Stomach (tissue), 9 donors: ENCODE measurements around the gene ERF. TPM values are rescaled to one million over a fixed set of nuclear protein-coding genes. Genes with fewer than 3 reads are reported as not detected.

Experiments
- DNase-seq, 2 donors: peaks; one replicate each; pipeline versions ENCODE4 v3.0.0 to v3.0.0-alpha.2; 2013 to 2019
- H3K27ac ChIP-seq, 5 donors: fragments of 200-600 bp in 4 of 5; sonication (generic) in 4 of 5; one replicate each; pipeline ENCODE4 v1.5.1; 2013 to 2019; ENCODE audit warnings: mild to moderate bottlenecking in 1 of 5, moderate library complexity in 1 of 5
- H3K27me3 ChIP-seq, 3 donors: fragments of 200-600 bp; sonication (generic); one replicate each; pipeline ENCODE4 v1.5.1; 2017 to 2019; ENCODE audit warnings: mixed run types in 1 of 3
- H3K36me3 ChIP-seq, 4 donors: fragments of 200-600 bp; sonication (generic); 1 replicate in 3 of 4; 2 replicates in 1 of 4; pipeline ENCODE4 v1.5.1; 2016 to 2019
- H3K4me1 ChIP-seq, 4 donors: fragments of 200-600 bp; sonication (generic); one replicate each; pipeline ENCODE4 v1.5.1; 2016 to 2019
- H3K4me3 ChIP-seq, 4 donors: fragments of 200-600 bp; sonication (generic) in 3 of 4; one replicate each; pipeline ENCODE4 v1.5.1; 2016 to 2019; ENCODE audit warnings: mild to moderate bottlenecking in 1 of 4
- H3K9me3 ChIP-seq, 4 donors: fragments of 200-600 bp; sonication (generic); one replicate each; pipeline ENCODE4 v1.5.1; 2016 to 2019
- CTCF ChIP-seq, 7 experiments: fragments of 450-650 bp in 4 of 7; fragments of 200-600 bp in 3 of 7; sonication (generic) in 3 of 7; IDR thresholded peaks; one replicate each; pipeline ENCODE4 v1.5.1; 2016 to 2019; ENCODE audit warnings: antibody characterized with exemption in 7 of 7, control low read depth in 2 of 7, mild to moderate bottlenecking in 1 of 7
- EP300 ChIP-seq: sonication (generic); formaldehyde crosslinking; IDR thresholded peaks from one replicate; pipeline ENCODE4 v1.6.1; 2017; ENCODE audit warnings: antibody characterized with exemption
- POLR2A ChIP-seq, 4 donors: fragments of 450-650 bp; IDR thresholded peaks; one replicate each; pipeline ENCODE4 v1.6.1; 2016; ENCODE audit warnings: antibody characterized with exemption in 4 of 4, control low read depth in 2 of 4, mild to moderate bottlenecking in 1 of 4, moderate library complexity in 1 of 4
- POLR2AphosphoS5 ChIP-seq, 3 donors: sonication (generic); formaldehyde crosslinking; IDR thresholded peaks; one replicate each; pipeline ENCODE4 v1.6.1; 2016; ENCODE audit warnings: antibody characterized with exemption in 3 of 3
- WGBS, 5 donors: extraction: QIAGEN DNeasy Blood & Tissue Kit in 3 of 5; methylation state at CpG; one replicate each; pipeline versions ENCODE4 v1.1.5 to v1.1.7; 2013 to 2018; 5-methylcytosine and 5-hydroxymethylcytosine counted together
- intact Hi-C: fragments of 100-400 bp; cut with DNase I; formaldehyde crosslinking; loops from one replicate; pipeline ENCODE4 v1.15.1; 2023; ENCODE audit warnings: low total_unique reads
- polyA plus RNA-seq, 3 donors: library from polyadenylated mRNA; stranded (reverse); fragments of 200-250 nt; gene quantifications; one replicate each; pipeline ENCODE4 v1.2.3, GENCODE V29; 2013
- total RNA-seq, 5 donors: library from RNA; depleted of rRNA; stranded (reverse); fragments of >200 nt; gene quantifications; one replicate each; pipeline versions ENCODE4 v1.1.0 to v1.2.3, GENCODE V29; 2014 to 2016
- donor health status: healthy with polysubstance abuse.
- donor health status: Bipolar disorder and iron deficiency.
- donor health status: healthy.

ERF gene
- total and polyA plus RNA-seq, 8 donors = 11.6 to 118 (median 30.8) TPM

DNA sequence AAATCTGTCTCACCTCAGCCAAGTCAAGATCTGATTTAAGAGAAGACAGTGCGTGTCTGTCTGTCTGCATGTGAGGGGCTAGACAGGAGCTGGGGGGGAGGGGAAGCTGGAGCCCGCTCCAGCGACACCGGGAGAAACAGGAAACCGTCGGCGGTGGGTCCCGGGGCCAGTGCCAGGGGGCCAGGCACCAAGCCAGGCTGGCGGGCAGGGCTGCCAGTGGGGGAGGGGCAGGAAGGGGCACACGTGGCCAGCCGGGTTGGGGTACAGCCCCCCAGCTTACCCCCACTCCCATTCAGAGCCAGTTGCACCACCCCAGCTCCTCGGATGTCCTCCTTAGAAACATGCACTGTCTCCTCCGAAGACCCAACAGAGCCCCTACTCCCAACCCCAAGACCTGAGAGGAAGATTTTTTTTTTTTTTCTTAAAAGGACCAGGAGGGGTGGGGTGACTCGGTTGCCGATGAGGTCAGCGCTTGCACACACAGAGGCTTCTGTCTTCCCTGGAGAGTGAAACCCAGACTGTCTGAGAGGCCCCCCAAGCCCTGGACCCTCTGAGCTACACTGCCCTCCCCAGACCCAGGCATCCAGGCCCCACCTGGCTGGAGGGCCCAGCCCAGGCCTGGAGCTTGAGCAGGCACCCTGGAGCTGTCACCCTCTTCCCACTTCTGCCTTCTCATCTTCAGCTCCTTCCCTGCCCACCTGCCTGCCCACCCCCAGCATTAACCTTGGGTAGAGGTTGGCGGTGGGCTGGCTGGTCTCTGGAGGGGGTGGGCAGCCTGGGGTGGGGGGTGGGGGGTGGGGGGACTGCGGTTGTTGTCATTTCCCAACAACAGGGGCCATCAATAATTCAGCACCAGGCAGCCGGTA is 4.0 kb downstream of the ERF start:
- no peak for TF ChIP-seq CTCF (IDR thresholded peaks at IDR 0.05)
- no peak for TF ChIP-seq POLR2A (IDR thresholded peaks at IDR 0.05)
- no peak for TF ChIP-seq POLR2AphosphoS5 (IDR thresholded peaks at IDR 0.05)
- TF ChIP-seq EP300 = no peak
- intact Hi-C loops = no loop called here
- H3K27me3 ChIP-seq = no peaks in the 10 kb centered on the region
- DNase-seq = peak in 1 of 2 donors; percentile 69
- no peaks in the 10 kb centered on the region for H3K9me3 ChIP-seq
- H3K4me1 ChIP-seq = peaks cover 40 to 79% (median 61%) of the 10 kb centered on the region in 4 donors
- H3K36me3 ChIP-seq = peaks cover 17 to 36% (median 26%) of the 10 kb centered on the region in 4 donors
- 17 to 25% (median 19%) methylated on average over 12 to 19 of the region's 19 CpGs for WGBS, 5 donors
- peak overlapping the region; percentile 7 to 93 (median 22) for H3K4me3 ChIP-seq
- H3K27ac ChIP-seq = peak overlapping the region; percentile 47 to 100 (median 99)

DNA sequence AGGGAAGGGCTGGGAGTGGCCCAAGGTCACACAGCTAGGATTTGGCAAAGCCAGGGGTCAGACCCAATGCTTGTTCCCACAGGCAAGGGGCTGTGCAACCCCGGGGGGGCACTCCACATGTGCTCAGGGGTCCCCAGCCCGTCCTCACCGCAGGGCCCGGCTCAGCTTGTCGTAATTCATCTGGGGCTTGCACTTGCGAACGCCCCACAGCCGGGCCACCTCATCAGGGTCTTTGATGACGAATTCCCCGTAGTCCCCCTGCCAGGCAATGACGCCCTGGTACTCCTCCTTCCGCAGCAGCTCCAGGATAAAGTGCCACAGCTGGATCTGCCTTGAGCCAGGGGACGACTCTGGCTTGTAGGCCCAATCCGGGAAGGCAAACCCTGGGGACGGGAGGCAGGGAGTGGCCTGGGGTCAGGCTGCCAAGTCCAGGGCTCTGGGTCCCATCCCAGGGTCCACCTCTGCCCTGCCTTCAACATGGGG is 4.7 kb downstream of the ERF start:
- H3K4me3 ChIP-seq = peak overlapping the region; percentile 7 to 93 (median 22)
- intact Hi-C loops = no loop called here
- peaks cover 17 to 36% (median 26%) of the 10 kb centered on the region in 4 donors for H3K36me3 ChIP-seq
- DNase-seq = no peak
- H3K27me3 ChIP-seq = no peaks in the 10 kb centered on the region
- no peaks in the 10 kb centered on the region for H3K9me3 ChIP-seq
- 58 to 70% (median 65%) methylated on average over 15 of the region's 15 CpGs for WGBS, 5 donors
- H3K27ac ChIP-seq = peak overlapping the region; percentile 47 to 100 (median 99)
- TF ChIP-seq POLR2A (IDR thresholded peaks at IDR 0.05) = no peak
- TF ChIP-seq EP300 = no peak
- TF ChIP-seq POLR2AphosphoS5 (IDR thresholded peaks at IDR 0.05) = no peak
- no peak for TF ChIP-seq CTCF (IDR thresholded peaks at IDR 0.05)
- peaks cover 42 to 79% (median 59%) of the 10 kb centered on the region in 4 donors for H3K4me1 ChIP-seq

- Histone ChIP-seq H3K27me3 (no peaks in the 10 kb centered on the region), H3K4me1 (peaks cover 45 to 83% (median 61%) of the 10 kb centered on the region in 4 donors), H3K4me3 (no peak overlapping the region), H3K36me3 (peaks cover 17 to 36% (median 26%) of the 10 kb centered on the region in 4 donors), H3K9me3 (no peaks in the 10 kb centered on the region), H3K27ac (peak overlapping the region in 4 of 5 donors; percentile 99 to 100 (median 100))
- intact Hi-C loops = loop anchor here (5.0 kb wide), 1 partner anchor 38 kb away; no protein-coding TSS in a partner anchor
- DNase-seq = no peak
- TF ChIP-seq POLR2A (IDR thresholded peaks at IDR 0.05) (no peak), EP300 (no peak)
- 68 to 84% (median 77%) methylated on average over 6 of the region's 6 CpGs for WGBS, 5 donors
Observed at GRCh38 chr19:42249769-42250168, 5.2 kb downstream of the ERF start.

- no peak for DNase-seq
- intact Hi-C loops = loop anchor here (5.0 kb wide), 1 partner anchor 38 kb away; no protein-coding TSS in a partner anchor
- H3K27ac ChIP-seq = peak overlapping the region in 4 of 5 donors; percentile 99 to 100 (median 100)
- H3K4me3 ChIP-seq = no peak overlapping the region
- no peaks in the 10 kb centered on the region for H3K27me3 ChIP-seq
- no peak for TF ChIP-seq POLR2AphosphoS5 (IDR thresholded peaks at IDR 0.05)
- WGBS, 5 donors = 82 to 92% (median 88%) methylated on average over 29 to 36 of the region's 36 CpGs
- H3K9me3 ChIP-seq = no peaks in the 10 kb centered on the region
- H3K4me1 ChIP-seq = peaks cover 46 to 84% (median 61%) of the 10 kb centered on the region in 4 donors
- peaks cover 17 to 36% (median 26%) of the 10 kb centered on the region in 4 donors for H3K36me3 ChIP-seq
Observed at GRCh38 chr19:42249149-42249750, 5.7 kb downstream of the ERF start.
